DOHH2 (cell line): ENCODE measurements around the gene FANCG.

Source experiments
- H3F3A ChIP-seq: fragments of 200-600 bp; sonication (generic), shearing (Covaris generic); 2 replicates; pipeline ENCODE4 v1.6.0; 2016; ENCODE audit warnings: antibody characterized with exemption, mild to moderate bottlenecking; ENCODE audit not compliant: control insufficient read depth, insufficient read depth
- H3K27ac ChIP-seq: fragments of 200-600 bp; sonication (generic); 2 replicates; pipeline ENCODE4 v1.5.1; 2014; ENCODE audit warnings: low read depth, mild to moderate bottlenecking, low read length, moderate library complexity
- H3K27me3 ChIP-seq: fragments of 200-600 bp; sonication (generic); 2 replicates; pipeline ENCODE4 v1.6.1; 2014; ENCODE audit warnings: mild to moderate bottlenecking, low read length, mixed read lengths; ENCODE audit not compliant: control insufficient read depth
- H3K36me3 ChIP-seq: fragments of 200-600 bp; sonication (generic); 2 replicates; pipeline ENCODE4 v1.6.1; 2014; ENCODE audit warnings: mild to moderate bottlenecking, low read length, moderate library complexity, mixed read lengths; ENCODE audit not compliant: control insufficient read depth
- H3K4me1 ChIP-seq: fragments of 200-600 bp; sonication (generic); 2 replicates; pipeline ENCODE4 v1.6.1; 2014; ENCODE audit warnings: mild to moderate bottlenecking, low read length, mixed read lengths; ENCODE audit not compliant: control insufficient read depth
- H3K4me2 ChIP-seq: fragments of 200-600 bp; sonication (generic); 2 replicates; pipeline ENCODE4 v1.6.0; 2014; ENCODE audit warnings: mild to moderate bottlenecking, low read length, moderate library complexity
- H3K4me3 ChIP-seq: fragments of 200-600 bp; sonication (generic); 2 replicates; pipeline ENCODE4 v1.5.1; 2014; ENCODE audit warnings: mild to moderate bottlenecking, low read length, mixed read lengths
- H3K79me2 ChIP-seq: fragments of 200-600 bp; sonication (generic); 2 replicates; pipeline ENCODE4 v1.6.1; 2014; ENCODE audit warnings: mild to moderate bottlenecking, low read length, mixed read lengths; ENCODE audit not compliant: control insufficient read depth
- H3K9me2 ChIP-seq: fragments of 200-600 bp; sonication (generic); replicated peaks from 2 replicates; pipeline ENCODE4 v1.6.1; 2014; ENCODE audit warnings: mild to moderate bottlenecking, low read length, mixed read lengths; ENCODE audit not compliant: control insufficient read depth
- H3K9me3 ChIP-seq: fragments of 200-600 bp; sonication (generic); 2 replicates; pipeline ENCODE4 v1.6.1; 2014; ENCODE audit warnings: antibody characterized with exemption, low read length, mixed read lengths; ENCODE audit not compliant: control insufficient read depth, insufficient read depth
- H4K20me1 ChIP-seq: fragments of 200-600 bp; sonication (generic); 2 replicates; pipeline ENCODE4 v1.6.0; 2014; ENCODE audit warnings: low read depth, mild to moderate bottlenecking, antibody characterized with exemption, low read length, moderate library complexity; ENCODE audit not compliant: control insufficient read depth, insufficient read depth
- CTCF ChIP-seq: fragments of 200-600 bp; sonication (generic); IDR thresholded peaks from one replicate; pipeline ENCODE4 v1.5.1; 2014; ENCODE audit warnings: antibody characterized with exemption, mild to moderate bottlenecking, low read depth, low read length; ENCODE audit not compliant: poor library complexity, severe bottlenecking
- EZH2phosphoT487 ChIP-seq: fragments of 200-600 bp; sonication (generic); IDR thresholded peaks from 2 replicates; pipeline ENCODE4 v1.6.1; 2017; ENCODE audit warnings: borderline replicate concordance, mild to moderate bottlenecking, antibody characterized with exemption, low read length, moderate library complexity, mixed read lengths

Gene FANCG

GRCh38 chr9:35044071-35044470, 35.7 kb downstream of the FANCG start:
- H3F3A ChIP-seq = peaks cover 4% of the 10 kb centered on the region; the same call in 1 of the 2 replicates
- H3K79me2 ChIP-seq = no peaks in the 10 kb centered on the region
- H3K9me3 ChIP-seq = no peaks in the 10 kb centered on the region
- H3K4me2 ChIP-seq = no peak overlapping the region
- H4K20me1 ChIP-seq = no peaks in the 10 kb centered on the region
- TF ChIP-seq CTCF = no peak
- TF ChIP-seq EZH2phosphoT487 = no peak
- H3K27me3 ChIP-seq = no peaks in the 10 kb centered on the region
- H3K4me1 ChIP-seq = peaks cover 4% of the 10 kb centered on the region; the same call in 1 of the 2 replicates
- no peak overlapping the region for H3K4me3 ChIP-seq
- H3K9me2 ChIP-seq = no peaks in the 10 kb centered on the region
- no peaks in the 10 kb centered on the region for H3K36me3 ChIP-seq
- no peak overlapping the region for H3K27ac ChIP-seq

GRCh38 chr9:35042891-35043545, 36.7 kb downstream of the FANCG start:
- Histone ChIP-seq H3K9me2 (no peaks in the 10 kb centered on the region), H3K27ac (no peak overlapping the region), H3K4me1 (peaks cover 4% of the 10 kb centered on the region; the same call in 1 of the 2 replicates), H3K27me3 (no peaks in the 10 kb centered on the region), H3F3A (peaks cover 4% of the 10 kb centered on the region; the same call in 1 of the 2 replicates), H4K20me1 (no peaks in the 10 kb centered on the region), H3K79me2 (no peaks in the 10 kb centered on the region), H3K9me3 (no peaks in the 10 kb centered on the region), H3K4me3 (no peak overlapping the region), H3K36me3 (no peaks in the 10 kb centered on the region), H3K4me2 (no peak overlapping the region)
- no peak for TF ChIP-seq EZH2phosphoT487
- TF ChIP-seq CTCF = no peak

- TF ChIP-seq EZH2phosphoT487 = no peak
- no peak for TF ChIP-seq CTCF
- no peaks in the 10 kb centered on the region for H3K9me3 ChIP-seq
Measured at GRCh38 chr9:35042081-35042604, 37.6 kb downstream of the FANCG start.

More at GRCh38 chr9:35042081-35042604, 37.6 kb downstream of the FANCG start:
- peaks cover 4% of the 10 kb centered on the region; the same call in 1 of the 2 replicates for H3K4me1 ChIP-seq
- no peaks in the 10 kb centered on the region for H3K9me2 ChIP-seq
- H3F3A ChIP-seq = peaks cover 4% of the 10 kb centered on the region; the same call in 1 of the 2 replicates
- H3K36me3 ChIP-seq = no peaks in the 10 kb centered on the region
- no peaks in the 10 kb centered on the region for H3K27me3 ChIP-seq
- H3K79me2 ChIP-seq = no peaks in the 10 kb centered on the region
- H3K27ac ChIP-seq = no peak overlapping the region
- no peaks in the 10 kb centered on the region for H4K20me1 ChIP-seq
- no peak overlapping the region for H3K4me2 ChIP-seq
- H3K4me3 ChIP-seq = no peak overlapping the region
